Measurements from ENCODE around the gene CR1.

Gene CR1

DNA sequence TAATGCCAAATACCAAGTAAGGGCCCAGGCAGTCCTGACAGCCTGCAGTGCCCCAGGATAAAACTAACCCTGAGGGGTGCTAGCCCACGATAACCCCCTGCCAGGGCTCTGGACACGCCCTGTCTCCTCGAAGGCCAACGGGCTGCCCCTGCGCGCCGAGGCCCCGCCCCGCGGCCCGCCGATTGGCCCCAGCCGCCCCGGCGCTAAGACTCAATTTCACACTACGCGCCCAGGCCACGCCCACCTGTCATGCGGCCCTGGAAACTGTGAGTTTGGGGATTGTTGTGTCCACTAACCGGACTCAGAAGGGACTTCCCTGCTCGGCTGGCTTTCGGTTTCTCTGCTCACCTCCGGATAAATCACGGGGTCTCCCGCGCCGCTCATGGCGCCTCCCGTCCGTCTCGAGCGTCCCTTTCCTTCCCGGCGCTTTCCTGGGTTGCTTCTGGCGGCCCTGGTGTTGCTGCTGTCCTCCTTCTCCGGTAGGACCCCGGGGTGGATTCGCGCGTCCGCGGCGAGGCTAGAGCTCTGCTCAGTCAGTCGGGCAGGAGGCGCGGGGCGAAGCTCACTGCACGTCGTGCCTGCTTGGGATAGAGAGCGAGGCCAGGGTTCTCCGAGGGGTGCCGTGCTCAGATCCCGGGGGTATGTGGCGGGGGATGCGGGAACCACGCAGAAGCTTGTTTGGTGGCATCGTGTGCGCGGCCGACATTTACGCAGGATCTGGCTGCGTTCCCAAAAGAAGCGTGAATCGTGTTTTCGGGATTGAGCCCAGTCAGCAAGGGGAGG is 149.1 kb downstream of the CR1 start, which contains the start of gene CR1L:
Gene CR1L (plus strand): TSS at position 282 of the 783 bp plus-strand sequence. CDS start 101 bp downstream, at position 383.
- no peak for DNase-seq (ENCODE audit: low read depth, low spot score)
- ChIA-PET CTCF (interaction anchor here (1.0 kb wide), 1 partner anchor 9 kb away, joined by 4 read pairs; no protein-coding TSS in a partner anchor), POLR2A (no interaction called here)
- H3K4me3 ChIP-seq (ENCODE audit: low read depth, low read length), result peak within 1 kb of the TSS; percentile 60
- no peak for TF ChIP-seq CTCF (IDR thresholded peaks at IDR 0.05; ENCODE audit: insufficient read depth, low read length, missing control alignments)

DNA sequence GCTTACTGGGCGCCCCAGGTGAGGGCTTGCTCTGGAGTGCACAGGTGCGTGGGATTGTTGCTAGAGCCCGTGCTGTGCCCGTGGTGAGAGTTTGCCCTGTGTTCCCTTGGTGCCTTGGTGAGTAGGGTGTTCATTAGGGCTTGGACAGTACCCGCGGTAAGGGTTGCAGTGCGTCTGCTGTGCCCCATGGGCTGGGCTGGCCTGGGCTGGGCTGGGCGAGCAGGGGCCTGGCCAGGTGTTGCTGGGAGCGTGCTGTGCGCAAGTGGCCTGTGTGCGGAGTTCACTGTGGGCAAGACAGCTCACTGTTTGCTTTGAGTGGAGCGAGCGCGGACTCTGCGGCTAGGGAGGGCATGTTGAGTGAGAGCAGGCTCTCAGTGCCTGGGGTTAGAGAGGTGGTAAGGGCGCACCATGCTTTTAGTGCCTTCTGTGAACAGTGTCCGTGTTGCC is 149.7 kb downstream of the CR1 start:
- DNase-seq (ENCODE audit: low read depth, low spot score), result no peak
- POLR2A ChIA-PET, result no interaction called here
- H3K4me3 ChIP-seq (ENCODE audit: low read depth, low read length), result peak overlapping the region; percentile 60; the same call in 1 of the 2 replicates
- TF ChIP-seq CTCF (IDR thresholded peaks at IDR 0.05; ENCODE audit: insufficient read depth, low read length, missing control alignments), result no peak
- CTCF ChIA-PET, result interaction anchor here (1.0 kb wide), 1 partner anchor 8 kb away, joined by 4 read pairs; no protein-coding TSS in a partner anchor

- CTCF ChIA-PET, result no interaction called here
- POLR2A ChIA-PET, result no interaction called here
- no peak overlapping the region for H3K4me3 ChIP-seq (ENCODE audit: low read depth, low read length)
- no peak for TF ChIP-seq CTCF (IDR thresholded peaks at IDR 0.05; ENCODE audit: insufficient read depth, low read length, missing control alignments)
- DNase-seq (ENCODE audit: low read depth, low spot score), result no peak
These were observed 150.2 kb downstream of the CR1 start for GRCh38 chr1:207646171-207646570.

- H3K4me3 ChIP-seq (ENCODE audit: low read depth, low read length), result no peak overlapping the region
- POLR2A ChIA-PET, result no interaction called here
- TF ChIP-seq CTCF (IDR thresholded peaks at IDR 0.05; ENCODE audit: insufficient read depth, low read length, missing control alignments), result no peak
- no peak for DNase-seq (ENCODE audit: low read depth, low spot score)
- CTCF ChIA-PET, result no interaction called here
These were observed 151.1 kb downstream of the CR1 start for GRCh38 chr1:207646944-207647579.

DNA sequence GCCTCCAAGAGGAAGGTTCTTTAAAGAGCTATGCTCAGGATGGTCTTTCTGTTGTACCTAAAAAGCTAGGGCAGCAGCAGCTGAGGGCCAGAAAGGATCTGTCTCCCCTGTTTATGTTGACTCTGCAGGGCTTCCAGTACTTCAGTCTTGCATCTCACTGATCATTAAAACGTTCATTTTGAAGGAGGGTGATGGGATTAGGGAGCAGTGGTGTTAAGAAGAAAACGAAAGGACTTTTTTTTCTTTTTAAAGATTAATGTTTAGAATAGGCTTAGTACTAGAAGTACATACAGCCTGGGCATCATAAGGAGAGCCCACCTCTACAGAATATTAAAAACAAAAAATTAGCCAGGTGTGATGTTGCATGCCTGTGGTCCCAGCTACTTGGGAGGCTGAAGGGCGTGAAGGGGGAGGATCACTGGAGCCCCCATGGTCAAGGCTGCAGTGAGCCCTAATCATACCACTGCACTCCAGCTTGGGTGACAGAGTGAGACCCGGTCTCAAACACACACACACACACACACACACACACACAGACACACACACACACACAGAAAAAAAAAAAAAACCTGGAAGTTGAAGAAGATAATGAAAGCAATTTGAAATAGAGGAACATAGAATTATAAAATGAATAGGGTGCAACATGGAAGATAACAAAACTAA is 151.8 kb downstream of the CR1 start:
- POLR2A ChIA-PET, result no interaction called here
- H3K4me3 ChIP-seq (ENCODE audit: low read depth, low read length), result no peak overlapping the region
- no peak for DNase-seq (ENCODE audit: low read depth, low spot score)
- CTCF ChIA-PET, result no interaction called here
- TF ChIP-seq CTCF (IDR thresholded peaks at IDR 0.05; ENCODE audit: insufficient read depth, low read length, missing control alignments), result no peak
